AG09309 (cell line): ENCODE data around the gene HSPG2.

Experiments used
- DNase-seq: peaks from one replicate; pipeline ENCODE4 v3.0.0-alpha.2; 2010; ENCODE audit warnings: low read depth
- H3K4me3 ChIP-seq: 2 replicates; pipeline ENCODE4 v1.5.1; 2011; ENCODE audit warnings: mild to moderate bottlenecking, low read depth, low read length, moderate library complexity; ENCODE audit not compliant: control insufficient read depth
- CTCF ChIP-seq: IDR thresholded peaks from 2 replicates; pipeline ENCODE4 v1.5.1; 2011; ENCODE audit warnings: mild to moderate bottlenecking, low read depth, low read length, inconsistent platforms; ENCODE audit not compliant: insufficient read depth, control insufficient read depth; ENCODE audit errors: missing control alignments

HSPG2 gene

GRCh38 chr1:21936366-21937031, 611 bp downstream of the HSPG2 start:
- no peak for TF ChIP-seq CTCF
- H3K4me3 ChIP-seq = peak overlapping the region; percentile 87
- no peak for DNase-seq

DNA sequence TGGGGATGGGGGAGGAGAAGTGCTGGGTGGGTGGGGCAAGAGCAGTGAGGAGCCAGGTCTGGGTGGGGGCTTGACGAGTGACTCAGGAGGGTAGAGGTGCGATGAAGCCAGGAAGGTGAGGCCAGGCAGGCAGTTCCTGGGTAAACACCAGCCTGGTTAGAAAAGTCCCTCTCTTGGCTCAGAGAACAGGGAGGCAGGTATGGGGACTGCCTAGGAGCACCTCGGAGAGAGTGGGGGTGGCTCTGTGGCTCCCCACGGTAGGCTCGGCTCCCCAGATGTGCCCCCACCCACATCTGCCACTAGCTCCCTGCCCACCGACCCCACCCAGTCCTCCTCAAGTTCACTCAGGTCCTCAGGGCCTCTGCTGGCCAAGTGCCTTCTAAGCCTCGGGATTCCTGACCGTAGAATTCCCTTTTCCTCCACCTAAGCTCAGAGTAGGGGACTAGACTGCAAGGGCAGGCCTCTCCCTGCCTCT, 1.2 kb downstream of the HSPG2 start:
- H3K4me3 ChIP-seq = peak overlapping the region; percentile 87

DNA sequence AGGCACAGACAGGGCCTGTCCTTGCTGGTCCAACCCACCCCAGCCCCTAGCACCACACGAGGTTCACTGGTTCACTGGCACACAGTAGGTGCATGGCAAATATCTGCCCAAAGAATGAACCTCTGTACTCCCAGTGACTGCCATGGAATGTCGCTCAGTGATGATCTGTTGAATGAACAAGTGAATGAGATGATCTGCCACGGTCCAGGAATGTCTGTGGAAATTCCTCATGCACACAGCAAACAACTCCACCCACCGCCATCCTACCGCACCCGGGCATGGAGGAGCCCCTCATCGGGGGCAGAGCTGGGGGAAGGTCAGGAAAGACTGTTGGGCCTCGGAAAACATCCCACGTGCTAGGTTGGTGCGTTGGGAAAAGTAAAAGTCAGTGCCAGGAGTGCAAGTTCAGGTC, 1.7 kb downstream of the HSPG2 start:
- TF ChIP-seq CTCF = no peak
- H3K4me3 ChIP-seq = peak overlapping the region; percentile 87

More for the DNA sequence above, 1.2 kb downstream of the HSPG2 start:
- TF ChIP-seq CTCF = no peak
- DNase-seq = no peak

GRCh38 chr1:21933397-21934248, 3.5 kb downstream of the HSPG2 start:
- no peak overlapping the region; the same call in none of the 2 replicates for H3K4me3 ChIP-seq
- TF ChIP-seq CTCF = no peak
- DNase-seq = no peak

More for the DNA sequence above, 1.7 kb downstream of the HSPG2 start:
- no peak for DNase-seq

DNA sequence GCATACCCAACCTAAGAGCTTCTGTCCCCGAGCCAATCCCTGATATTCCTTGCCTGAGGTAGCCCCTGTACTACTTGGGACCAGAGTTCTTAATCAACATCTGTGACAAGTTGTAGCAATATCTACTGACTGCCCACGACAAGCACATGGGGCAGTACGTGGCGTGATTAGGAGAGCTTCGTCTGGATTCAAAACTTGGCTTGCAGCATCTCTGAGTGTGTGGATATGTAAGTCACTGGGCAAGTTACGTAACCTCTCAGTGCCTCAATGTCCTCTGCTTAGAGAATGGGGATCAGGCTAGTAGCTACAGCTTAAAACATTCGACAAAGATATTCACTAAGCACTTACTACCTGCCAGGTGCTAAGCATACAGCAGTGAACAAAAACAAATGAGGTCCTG, 5.0 kb downstream of the HSPG2 start:
- H3K4me3 ChIP-seq = no peak overlapping the region
- DNase-seq = peak; percentile 93
- TF ChIP-seq CTCF = no peak

DNA sequence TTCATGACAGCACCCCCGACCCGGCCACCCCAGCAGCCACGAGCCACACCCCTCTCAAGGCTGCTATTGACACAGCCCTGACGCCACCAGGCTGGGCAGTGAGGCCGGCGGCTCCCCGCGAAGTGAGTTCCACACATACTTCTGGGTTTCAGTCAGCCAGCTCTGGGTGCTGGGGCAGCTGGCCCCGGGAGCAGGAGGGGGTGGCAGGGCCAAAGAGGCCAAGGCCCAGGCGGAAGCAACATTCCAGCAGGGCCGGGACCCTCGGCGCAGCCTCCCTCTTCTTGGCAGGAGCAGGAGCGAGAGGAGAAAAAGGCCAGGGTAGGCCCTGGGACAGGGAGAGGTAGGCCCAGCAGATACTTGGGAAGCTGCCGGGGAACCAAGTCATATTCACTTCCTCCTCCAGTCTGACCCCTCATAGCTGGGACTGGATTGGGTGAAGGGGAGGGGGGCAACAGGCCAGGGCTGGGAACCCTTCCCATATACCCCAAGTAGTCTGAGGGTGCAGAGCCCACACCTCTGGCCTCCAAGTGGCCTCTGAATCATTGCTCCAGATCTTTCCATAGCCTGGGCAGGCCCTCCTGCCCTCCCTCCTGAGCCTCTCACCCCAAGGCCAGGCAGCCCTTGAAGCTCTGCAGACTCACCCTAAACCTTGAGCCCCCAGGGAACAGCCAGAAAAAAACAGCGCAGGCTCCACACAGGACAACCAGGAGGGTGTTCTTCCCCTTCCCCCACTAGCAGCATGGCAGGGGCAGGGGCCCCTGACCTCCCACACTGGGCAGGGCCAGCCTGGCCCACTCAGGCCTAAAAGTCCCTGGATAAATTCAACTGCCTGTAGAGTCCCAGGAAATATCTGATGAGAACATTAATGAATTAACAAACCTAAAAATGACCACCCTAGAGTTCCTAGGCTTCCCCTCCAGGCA, 5.7 kb downstream of the HSPG2 start:
- TF ChIP-seq CTCF = no peak
- DNase-seq = peak; percentile 85
- no peak overlapping the region for H3K4me3 ChIP-seq
